ENCODE measurements around the gene ZSWIM4. TPM values are rescaled to one million over a fixed set of nuclear protein-coding genes. Genes with fewer than 3 reads are reported as not detected.

Gene ZSWIM4
- total and polyA plus RNA-seq, 10 of the 15 experiments (the other 5 are each of a cell fraction or from before 2014, with no cell fraction given), result 0.73 to 11.1 (median 1.8) TPM; not detected in 2

GRCh38 chr19:13870873-13871272 is 75.6 kb downstream of the ZSWIM4 start:
- POLR2A ChIA-PET, result interaction anchor here (1.1 kb wide), 1 partner anchor 8 kb away, joined by 3 read pairs; no protein-coding TSS in a partner anchor
- CTCF ChIA-PET, result interaction anchor here (1.1 to 1.8 kb wide), 4 partner anchors 8 to 266 kb away, joined by 3 to 12 read pairs (median 3); no protein-coding TSS in a partner anchor
- DNase-seq (ENCODE audit: low read depth, low spot score) (no peak), FAIRE-seq (no peak), ATAC-seq (no peak)
- no peaks in the 10 kb centered on the region for H3K27me3 ChIP-seq (replicated peaks in 1 of 2; ENCODE audit: control insufficient read depth in 2 of 2, insufficient read depth in 2 of 2, low read length in 1 of 2)
- 44% methylated on average over 4 of the region's 4 CpGs for WGBS (ENCODE audit: insufficient coverage, insufficient replicate concordance, low lambda C conversion rate, missing lambda C conversion rate)
- no peak overlapping the region for H3K9ac ChIP-seq (ENCODE audit: control insufficient read depth, insufficient read depth, low read length)
- no peak overlapping the region for H3K4me3 ChIP-seq
- SMC1A ChIA-PET (ENCODE audit: uncharacterized antibody, unreplicated experiment), result interaction anchor here (0.8 to 1.8 kb wide), 2 partner anchors 24 to 189 kb away, joined by 3 to 4 read pairs; no protein-coding TSS in a partner anchor
- no peaks in the 10 kb centered on the region; the same call in 2 of the 3 replicates for H3K9me3 ChIP-seq (replicated peaks; ENCODE audit: control insufficient read depth, insufficient read depth, low read length)
- H2AFZ ChIP-seq (ENCODE audit: control insufficient read depth, low read depth, low read length), result no peak overlapping the region
- RAD21 ChIA-PET (ENCODE audit: unreplicated experiment), result interaction anchor here (3.1 kb wide), 1 partner anchor 8 kb away, joined by 13 read pairs; no protein-coding TSS in a partner anchor
- H3K79me2 ChIP-seq (ENCODE audit: control insufficient read depth, insufficient read depth, low read length), result no peaks in the 10 kb centered on the region
- no peaks in the 10 kb centered on the region for H3K36me3 ChIP-seq (ENCODE audit: control insufficient read depth in 2 of 2, insufficient read depth in 2 of 2, low read length in 1 of 2)
- no TSS peak for BruUV-seq (replicated peaks)
- H3K4me2 ChIP-seq (ENCODE audit: control insufficient read depth, insufficient read depth), result no peak overlapping the region
- intact Hi-C loops (cut with micrococcal nuclease; ENCODE audit: unreplicated experiment), result no loop called here
- H3K27ac ChIP-seq (ENCODE audit: control insufficient read depth, insufficient read depth), result no peak overlapping the region
- no peaks in the 10 kb centered on the region for H3K4me1 ChIP-seq (ENCODE audit: control insufficient read depth, insufficient read depth, low read length)
- no peaks in the 10 kb centered on the region for H4K20me1 ChIP-seq (ENCODE audit: control insufficient read depth, insufficient read depth)
- in situ Hi-C loops (cut with MboI), result no loop called here
- no peak for TF ChIP-seq RCOR1 (conservative IDR thresholded peaks at IDR 0.05; ENCODE audit: low read depth, low read length)
- no peak for TF ChIP-seq RFX5 (IDR thresholded peaks at IDR 0.05; ENCODE audit: low read depth, low read length)
- TF ChIP-seq ZNF592 (IDR thresholded peaks at IDR 0.05), result no peak
- no peak for TF ChIP-seq LARP7 (IDR thresholded peaks at IDR 0.05)
- no peak for TF ChIP-seq MEF2B (IDR thresholded peaks at IDR 0.05; ENCODE audit: partially characterized antibody, poor library complexity, severe bottlenecking)
- TF ChIP-seq RELB (IDR thresholded peaks at IDR 0.05; ENCODE audit: low read depth), result no peak
- TF ChIP-seq TCF7 (IDR thresholded peaks at IDR 0.05; ENCODE audit: borderline replicate concordance), result no peak
- TF ChIP-seq E4F1 (IDR thresholded peaks at IDR 0.05; ENCODE audit: borderline replicate concordance, partially characterized antibody), result no peak
- no peak for TF ChIP-seq SREBF2 (IDR thresholded peaks at IDR 0.05; ENCODE audit: low read length)
- TF ChIP-seq RAD21 (IDR thresholded peaks at IDR 0.05; ENCODE audit: insufficient read depth, low read depth, low read length), result no peak
- TF ChIP-seq STAT1 (conservative IDR thresholded peaks at IDR 0.05), result no peak
- TF ChIP-seq GABPA (IDR thresholded peaks at IDR 0.05; ENCODE audit: low read depth), result no peak
- TF ChIP-seq SMC3 (IDR thresholded peaks at IDR 0.05; ENCODE audit: borderline replicate concordance, low read length), result no peak

Measured in GM12878 (cell line).